HG02970 (cell line): ENCODE data around the gene APOA1.
A peak's percentile ranks its signal among the peaks of the same experiment; 100 is the strongest.

ENCODE experiments used
- ATAC-seq: cut with Tn5 transposase; IDR thresholded peaks from one replicate; pipeline ENCODE4 v1.9.1; 2021; ENCODE audit warnings: mild to moderate bottlenecking, moderate library complexity, moderate number of reproducible peaks; ENCODE audit not compliant: unreplicated experiment, low FRiP score

Gene APOA1

DNA sequence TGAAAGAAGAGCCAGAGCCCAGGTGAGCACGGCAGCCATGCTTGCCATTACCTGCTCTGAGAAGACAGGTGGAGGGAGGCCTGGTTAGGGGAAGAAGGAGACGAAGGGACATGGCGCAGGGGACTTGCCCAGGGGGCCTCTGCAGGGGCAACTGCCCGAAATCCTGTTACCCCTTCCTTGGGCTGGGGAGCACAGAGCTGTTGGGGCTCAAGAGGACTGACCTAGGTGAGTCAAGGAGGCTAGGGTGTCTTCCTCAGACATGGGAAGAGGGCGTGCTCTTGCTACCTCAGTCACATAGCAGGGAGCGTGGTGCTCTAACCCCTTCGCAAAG, 45.6 kb downstream of the APOA1 start, which contains the start of gene APOA5:
Gene APOA5, minus strand, starts transcription at position 67 of the 331 bp plus-strand sequence. Its CDS starts 19 bp downstream, at position 48.
- ATAC-seq: no peak

DNA sequence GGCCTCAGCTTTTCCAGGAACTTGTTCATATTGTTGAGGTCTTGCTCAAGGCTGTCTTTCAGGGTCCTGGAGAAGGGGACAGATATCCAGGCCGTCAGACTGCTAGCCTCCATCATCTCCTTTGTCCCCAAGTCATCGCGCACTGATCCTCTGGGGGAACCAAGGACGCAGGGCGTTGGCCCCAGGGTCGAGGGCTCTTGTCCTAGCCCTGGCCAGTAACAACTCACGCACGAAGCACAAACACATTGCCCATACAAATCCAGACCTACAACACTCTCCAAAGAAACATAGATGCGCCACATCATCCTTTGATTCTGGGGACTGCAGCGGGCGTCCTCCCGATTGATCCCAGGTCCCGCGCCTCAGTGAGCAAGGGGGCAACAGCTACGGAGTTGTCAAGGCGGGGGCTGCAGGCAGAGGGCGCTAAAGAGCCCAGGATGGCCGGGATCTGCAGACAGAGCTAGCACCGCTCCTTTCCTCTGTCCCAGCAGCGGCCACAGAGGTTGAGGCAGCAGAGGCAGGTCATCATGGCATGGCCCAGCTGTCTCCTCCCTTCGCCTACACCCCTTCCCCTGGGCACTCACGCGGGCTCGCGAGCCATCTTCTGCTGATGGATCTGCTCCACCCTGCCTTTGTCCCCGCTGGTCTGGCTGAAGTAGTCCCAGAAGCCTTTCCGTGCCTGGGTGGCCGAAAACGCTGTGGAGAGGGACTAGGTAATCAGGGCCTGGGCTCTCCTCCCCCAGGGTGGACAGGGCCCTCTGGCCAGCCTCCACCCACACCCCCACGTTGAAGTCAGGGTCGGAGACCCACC, 46.2 kb downstream of the APOA1 start:
- ATAC-seq: no peak

DNA sequence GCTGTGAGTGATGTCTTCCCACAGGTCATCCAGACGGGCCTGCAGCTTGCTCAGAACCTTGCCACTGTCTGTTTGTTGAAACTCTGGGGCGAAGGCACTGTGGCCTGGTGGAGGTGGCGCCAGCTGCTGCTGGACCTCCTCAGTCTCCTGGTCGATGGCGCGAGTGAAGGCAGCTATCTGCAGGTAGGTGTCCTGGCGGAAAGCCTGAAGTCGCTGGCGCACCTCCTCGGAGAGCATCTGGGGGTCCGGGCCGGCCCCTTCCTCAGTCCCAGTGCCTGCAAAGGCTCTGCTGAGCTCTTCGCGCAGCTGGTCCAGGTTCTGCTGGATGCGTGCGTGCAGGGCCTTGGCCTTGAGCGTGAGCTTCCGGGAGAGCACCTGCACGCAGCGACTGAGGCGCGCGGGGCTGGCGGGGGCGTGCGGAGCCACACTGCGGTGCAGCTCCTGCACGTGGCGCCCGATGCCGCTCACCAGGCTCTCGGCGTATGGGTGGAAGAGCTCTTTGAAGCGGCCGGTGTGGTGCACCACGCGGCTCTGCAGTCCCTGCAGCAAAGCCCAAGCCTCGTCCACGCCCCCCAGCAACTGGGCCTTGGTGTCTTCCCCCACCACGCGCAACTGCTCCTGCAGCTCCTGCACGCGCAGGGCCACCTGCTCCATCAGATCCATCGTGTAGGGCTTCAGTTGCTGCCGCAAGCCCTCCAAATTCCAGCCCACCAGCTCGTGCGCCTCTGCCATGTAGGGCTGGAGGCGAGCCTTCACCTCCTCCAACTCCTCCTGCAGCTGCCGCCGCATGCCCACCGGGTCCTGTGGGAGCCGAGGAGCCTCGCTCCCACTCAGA, 47.0 kb downstream of the APOA1 start:
- no peak for ATAC-seq

DNA sequence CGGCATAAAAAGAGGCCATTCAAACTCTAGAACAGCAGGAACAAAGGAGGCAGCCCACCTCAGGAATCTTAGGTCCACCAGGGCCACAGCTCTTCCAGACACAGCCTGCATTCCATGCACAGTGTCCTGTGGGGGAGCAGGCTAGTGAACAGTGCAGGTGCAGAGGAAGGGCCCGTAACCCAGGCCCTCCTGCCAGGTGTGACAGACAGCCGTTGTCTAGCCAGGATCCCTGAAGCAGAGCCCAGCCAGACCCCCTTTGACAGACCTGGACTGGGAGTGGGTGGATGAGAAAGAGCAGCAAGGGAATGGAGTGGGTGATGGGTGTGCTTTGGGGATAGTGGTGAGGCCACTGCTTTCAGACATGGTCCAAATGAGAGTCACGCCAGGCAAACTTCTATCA, 48.4 kb downstream of the APOA1 start:
- no peak for ATAC-seq

DNA sequence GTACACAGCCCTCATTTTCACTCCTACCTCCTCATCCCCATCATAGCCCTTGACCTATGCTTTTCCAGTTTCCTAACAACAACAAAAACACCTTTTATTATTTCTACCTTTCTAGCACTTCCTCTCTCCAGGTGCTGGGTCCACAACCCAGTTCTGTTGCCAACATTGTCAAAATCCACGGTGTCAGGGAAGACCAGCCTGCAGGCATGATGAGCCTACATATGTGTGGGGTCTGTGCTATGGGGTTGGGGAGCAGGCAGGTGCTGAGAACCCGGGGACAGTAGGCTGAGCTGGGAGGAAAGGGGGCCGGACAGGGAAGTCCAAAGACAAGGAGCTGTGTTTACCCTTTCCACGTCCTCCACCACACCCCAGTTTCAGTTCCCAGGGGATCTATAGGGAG, 48.9 kb downstream of the APOA1 start:
- ATAC-seq: no peak

DNA sequence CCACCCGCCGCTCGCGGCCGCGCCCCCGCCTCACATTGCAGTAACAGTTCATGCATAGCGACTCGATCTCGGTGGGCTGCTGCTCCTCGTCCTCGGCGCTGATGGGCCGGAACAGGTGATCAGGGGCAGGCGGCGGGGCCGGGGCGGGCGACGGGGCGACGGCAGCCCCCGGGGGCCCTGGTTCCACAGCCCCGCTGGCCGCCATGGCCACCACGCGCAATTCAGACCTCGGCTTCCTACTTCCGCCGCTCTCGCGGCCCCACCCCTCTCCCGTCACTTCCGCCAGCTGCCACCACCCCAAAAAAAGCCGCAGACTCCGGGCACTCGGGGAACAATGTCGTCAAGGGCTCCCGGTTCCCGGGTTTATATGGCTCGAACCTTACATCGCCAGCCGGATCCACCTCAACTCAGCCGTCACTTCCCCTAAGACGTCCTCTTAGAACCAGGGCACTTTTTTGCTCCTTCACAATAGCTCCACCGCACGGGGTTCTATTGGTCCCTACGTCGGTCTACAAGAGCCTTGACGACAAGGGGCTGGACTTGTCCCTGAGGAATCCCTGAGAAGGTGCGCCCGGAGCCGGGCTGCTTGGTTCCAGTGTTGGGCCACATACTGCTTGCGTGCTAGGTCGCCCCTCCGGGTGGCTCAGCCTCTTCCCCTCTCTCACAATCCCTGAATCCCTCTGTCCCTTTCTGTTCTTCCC, 49.5 kb downstream of the APOA1 start, which contains the start of gene ZPR1:
Gene ZPR1, minus strand, starts transcription at position 238 of the 701 bp plus-strand sequence. Its CDS starts 33 bp downstream, at position 205.
- ATAC-seq: peak; percentile 75

DNA sequence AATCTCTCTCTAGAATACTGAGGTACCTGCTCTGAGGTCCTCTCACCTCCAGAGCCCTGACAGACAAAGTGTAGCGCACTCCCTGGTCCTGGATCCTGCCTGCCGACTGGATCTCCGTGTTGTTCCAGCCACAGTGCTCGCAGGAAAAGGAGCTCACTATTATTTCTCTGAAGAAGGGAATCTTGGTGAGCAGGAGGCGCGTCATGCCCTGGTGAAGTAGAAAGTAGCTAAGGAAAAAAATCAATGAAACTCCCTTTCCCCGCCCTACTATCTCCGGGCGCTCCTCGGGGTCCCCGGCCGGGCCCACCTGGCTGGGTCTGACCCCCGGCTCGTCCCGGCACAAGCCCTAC, 50.0 kb downstream of the APOA1 start:
- no peak for ATAC-seq

DNA sequence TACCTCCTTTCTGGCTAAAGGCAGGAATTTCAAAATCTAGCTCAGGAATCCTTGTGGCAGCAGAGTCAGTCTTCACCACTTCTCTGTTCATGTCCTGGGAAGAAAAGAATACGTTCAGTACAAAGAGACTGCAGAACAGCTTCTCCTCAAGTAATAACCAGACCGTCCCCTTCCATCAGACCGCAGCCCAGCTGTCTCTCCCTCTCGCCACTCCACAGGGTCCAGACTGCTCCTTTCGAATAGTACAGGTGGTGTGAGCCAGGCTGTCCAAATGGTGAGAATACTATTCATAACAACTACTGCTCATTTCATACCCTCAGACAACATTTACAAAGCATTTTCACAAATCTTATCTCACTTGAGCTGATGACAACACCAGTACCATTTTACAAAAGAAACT, 50.5 kb downstream of the APOA1 start:
- no peak for ATAC-seq

DNA sequence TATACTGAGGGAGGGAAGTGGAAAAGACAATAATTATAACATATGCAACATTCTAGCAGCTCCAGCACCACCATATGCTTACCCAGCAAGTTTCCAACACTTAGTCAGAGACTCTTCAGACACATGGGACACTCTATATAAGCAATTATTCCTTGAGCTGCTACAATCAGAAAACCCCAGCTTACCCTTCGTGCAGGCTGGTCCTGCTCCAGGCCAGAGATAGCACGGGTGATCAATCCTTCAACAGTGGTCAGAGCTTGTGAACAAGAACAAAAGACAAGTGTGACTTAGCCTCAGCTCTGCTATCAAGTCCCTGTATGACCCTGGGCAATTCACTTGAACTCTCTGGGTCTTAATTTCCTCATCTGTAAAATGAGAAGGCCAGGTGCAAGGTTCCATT, 51.1 kb downstream of the APOA1 start:
- no peak for ATAC-seq
